HCT116 (cell line): ENCODE measurements around the gene CMPK1. TPM values are rescaled to one million over a fixed set of nuclear protein-coding genes. Genes with fewer than 3 reads are reported as not detected.

Experiments
- ATAC-seq: fragments of 200-7000 bp; cut with Tn5 transposase; 2 replicates; pipeline ENCODE4 v1.9.1; 2020; ENCODE audit warnings: mild to moderate bottlenecking, moderate library complexity
- BruUV-seq: library from RNA; stranded (reverse); fragments of 400-500 nt; replicated peaks from 2 replicates; lab custom pipeline; 2021; lab: Mats Ljungman, UMichigan
- CTCF ChIA-PET: fragments of 300-600 bp; sonication (Branson Sonifier 250); formaldehyde crosslinking; loops from one replicate; lab custom pipeline; 2021; ENCODE audit warnings: antibody characterized with exemption; lab: Charles Lee
- POLR2A ChIA-PET: fragments of 300-600, 350-600 bp; sonication (Branson Sonifier 250); formaldehyde crosslinking; loops from one replicate; lab custom pipeline; 2021; ENCODE audit warnings: antibody characterized with exemption; lab: Charles Lee
- RAD21 ChIA-PET, 2 experiments: fragments of 300-600 bp; sonication (Branson Sonifier 250); formaldehyde crosslinking; loops; one replicate each; lab custom pipeline; 2023; ENCODE audit warnings: low total read pairs in 2 of 2; ENCODE audit not compliant: uncharacterized antibody in 2 of 2, unreplicated experiment in 2 of 2, low non-redundant PET in 1 of 2; lab: Charles Lee
- DNase-seq: peaks from one replicate; pipeline ENCODE4 v3.0.0-alpha.2; 2010; ENCODE audit warnings: low read depth, low spot score
- H2AFZ ChIP-seq: fragments of 200-600 bp; shearing (Covaris generic), sonication (generic); 2 replicates; pipeline ENCODE4 v1.6.1; 2017; ENCODE audit warnings: low read depth, mixed run types, mixed read lengths, antibody characterized with exemption, low read length; ENCODE audit not compliant: poor library complexity, severe bottlenecking
- H3K27ac ChIP-seq: 2 replicates; pipeline ENCODE4 v1.5.1; 2012; ENCODE audit warnings: low read depth, low read length
- H3K27me3 ChIP-seq: fragments of 200-600 bp; sonication (generic); 2 replicates; pipeline ENCODE4 v1.6.1; 2016; ENCODE audit warnings: mixed run types, low read length, mixed read lengths; ENCODE audit not compliant: insufficient read depth
- H3K36me3 ChIP-seq, 2 experiments: fragments of 200-500 bp in 1 of 2; fragments of 200-600 bp in 1 of 2; sonication (Bioruptor generic) in 1 of 2; sonication (generic) in 1 of 2; 2 replicates each; pipeline versions ENCODE4 v1.5.1 to v1.6.1; 2014 to 2016; ENCODE audit warnings: low read length in 2 of 2, inconsistent platforms in 1 of 2, mixed read lengths in 1 of 2, mixed run types in 1 of 2; ENCODE audit not compliant: insufficient read depth in 2 of 2, control insufficient read depth in 1 of 2
- H3K4me1 ChIP-seq, 2 experiments: fragments of 200-600 bp in 1 of 2; sonication (generic) in 1 of 2; 2 replicates each; pipeline versions ENCODE4 v1.5.1 to v1.6.1; 2012 to 2017; ENCODE audit warnings: low read length in 2 of 2, inconsistent platforms in 1 of 2, mild to moderate bottlenecking in 1 of 2, mixed read lengths in 1 of 2, mixed run types in 1 of 2, moderate library complexity in 1 of 2; ENCODE audit not compliant: insufficient read depth in 2 of 2, control insufficient read depth in 1 of 2
- H3K4me2 ChIP-seq: fragments of 200-600 bp; sonication (generic); 2 replicates; pipeline ENCODE4 v1.6.1; 2017; ENCODE audit warnings: mixed run types, low read length, mixed read lengths
- H3K4me3 ChIP-seq, 2 experiments: fragments of 200-600 bp in 1 of 2; sonication (generic) in 1 of 2; replicated peaks in 1 of 2; 2 replicates each; pipeline ENCODE4 v1.5.1; 2011 to 2016; ENCODE audit warnings: low read length in 2 of 2, control low read depth in 1 of 2, low read depth in 1 of 2, mild to moderate bottlenecking in 1 of 2, mixed read lengths in 1 of 2, mixed run types in 1 of 2
- H3K79me2 ChIP-seq: fragments of 200-600 bp; sonication (generic); 2 replicates; pipeline ENCODE4 v1.6.1; 2017; ENCODE audit warnings: mild to moderate bottlenecking, mixed run types, low read length, moderate library complexity, mixed read lengths; ENCODE audit not compliant: insufficient read depth
- H3K9ac ChIP-seq: fragments of 200-600 bp; sonication (generic); 2 replicates; pipeline ENCODE4 v1.6.1; 2016; ENCODE audit warnings: low read length, mixed read lengths
- H3K9me2 ChIP-seq: fragments of 200-600 bp; sonication (generic), shearing (Covaris generic); 2 replicates; pipeline ENCODE4 v1.6.1; 2017; ENCODE audit warnings: mixed run types, mild to moderate bottlenecking, moderate library complexity; ENCODE audit not compliant: insufficient read depth
- H3K9me3 ChIP-seq, 2 experiments: fragments of 200-500 bp in 1 of 2; fragments of 200-600 bp in 1 of 2; sonication (Bioruptor generic) in 1 of 2; sonication (generic) in 1 of 2; 2 replicates each; pipeline ENCODE4 v1.6.1; 2014 to 2017; ENCODE audit warnings: low read length in 2 of 2, mixed read lengths in 2 of 2, inconsistent platforms in 1 of 2, low read depth in 1 of 2, mild to moderate bottlenecking in 1 of 2, mixed run types in 1 of 2, moderate library complexity in 1 of 2; ENCODE audit not compliant: control insufficient read depth in 1 of 2, insufficient read depth in 1 of 2
- H4K20me1 ChIP-seq: fragments of 200-600 bp; sonication (generic), shearing (Covaris generic); 2 replicates; pipeline ENCODE4 v1.6.1; 2017; ENCODE audit warnings: mixed run types, mild to moderate bottlenecking, moderate library complexity; ENCODE audit not compliant: insufficient read depth
- ATF3 ChIP-seq: IDR thresholded peaks from 2 replicates; pipeline ENCODE4 v1.6.1; 2012
- CBX3 ChIP-seq: IDR thresholded peaks from 2 replicates; pipeline ENCODE4 v1.6.1; 2012; ENCODE audit warnings: low read depth
- CEBPB ChIP-seq: IDR thresholded peaks from 2 replicates; pipeline ENCODE4 v1.6.1; 2012; ENCODE audit warnings: low read depth
- EGR1 ChIP-seq: IDR thresholded peaks from 2 replicates; pipeline ENCODE4 v1.6.1; 2012; ENCODE audit warnings: low read depth
- EZH2phosphoT487 ChIP-seq: fragments of 200-600 bp; IDR thresholded peaks from 2 replicates; pipeline ENCODE4 v1.6.1; 2018; ENCODE audit warnings: antibody characterized with exemption, borderline replicate concordance
- FOSL1 ChIP-seq: IDR thresholded peaks from 2 replicates; pipeline ENCODE4 v1.6.1; 2012; ENCODE audit warnings: low read depth
- JUND ChIP-seq: IDR thresholded peaks from 2 replicates; pipeline ENCODE4 v1.6.1; 2012
- POLR2A ChIP-seq: IDR thresholded peaks from 2 replicates; pipeline ENCODE4 v1.7.0; 2011; ENCODE audit warnings: borderline replicate concordance; ENCODE audit not compliant: insufficient read depth, insufficient read length; ENCODE audit errors: extremely low read depth
- POLR2AphosphoS5 ChIP-seq: IDR thresholded peaks from 2 replicates; pipeline ENCODE4 v1.6.1; 2011; ENCODE audit warnings: mild to moderate bottlenecking, low read depth, low read length, moderate library complexity
- SIN3A ChIP-seq: IDR thresholded peaks from 2 replicates; pipeline ENCODE4 v1.6.1; 2012; ENCODE audit warnings: low read depth
- SP1 ChIP-seq: IDR thresholded peaks from 2 replicates; pipeline ENCODE4 v1.6.1; 2012; ENCODE audit warnings: low read depth
- SRF ChIP-seq: IDR thresholded peaks from 2 replicates; pipeline ENCODE4 v1.6.1; 2012; ENCODE audit warnings: low read depth
- TCF7L2 ChIP-seq: IDR thresholded peaks from 2 replicates; pipeline ENCODE4 v1.7.0; 2011; ENCODE audit warnings: borderline replicate concordance, inconsistent platforms; ENCODE audit not compliant: insufficient read depth, insufficient read length; ENCODE audit errors: extremely low read depth
- YY1 ChIP-seq: IDR thresholded peaks from 2 replicates; pipeline ENCODE4 v1.6.1; 2011; ENCODE audit warnings: low read length, low read depth, moderate library complexity, mild to moderate bottlenecking; ENCODE audit not compliant: insufficient replicate concordance; ENCODE audit errors: extremely low read depth
- ZBTB33 ChIP-seq: IDR thresholded peaks from 2 replicates; pipeline ENCODE4 v1.6.1; 2011; ENCODE audit warnings: mild to moderate bottlenecking, low read length, moderate library complexity; ENCODE audit not compliant: insufficient replicate concordance; ENCODE audit errors: extremely low read depth
- intact Hi-C: fragments of 100-400 bp; cut with micrococcal nuclease; formaldehyde crosslinking; loops from 2 replicates; pipeline ENCODE4 v1.10.0; 2022
- total RNA-seq: library from RNA; stranded (reverse); gene quantifications from one replicate; pipeline ENCODE4 v1.2.1, GENCODE V29; 2021; ENCODE audit not compliant: unreplicated experiment

Gene CMPK1
- total RNA-seq, 1 experiment from 2014 or later: 78.4 TPM

DNA sequence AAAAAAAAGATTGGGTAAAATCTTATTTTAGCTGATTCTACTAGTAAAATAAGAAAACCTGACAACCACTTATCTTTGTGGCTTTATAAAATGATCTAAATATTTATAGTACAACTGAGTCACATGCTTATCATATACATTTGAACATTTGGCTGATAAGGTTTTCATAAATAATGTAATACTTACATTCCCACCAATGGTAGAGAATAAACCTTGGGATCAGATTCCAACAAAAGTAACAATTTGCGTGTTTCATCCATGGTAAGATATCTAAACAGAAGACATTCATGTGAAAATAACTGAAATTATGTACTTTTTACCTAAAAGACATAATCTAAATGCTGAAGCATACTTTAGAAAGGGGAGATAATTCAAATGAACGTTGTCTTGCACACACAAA is 38.0 kb upstream of the CMPK1 start:
- H3K9me2 ChIP-seq: no peaks in the 10 kb centered on the region
- H3K9me3 ChIP-seq: no peaks in the 10 kb centered on the region
- no peaks in the 10 kb centered on the region for H4K20me1 ChIP-seq
- RAD21 ChIA-PET: no interaction called here
- peaks cover 8% of the 10 kb centered on the region; the same call in 1 of the 2 replicates for H3K79me2 ChIP-seq
- BruUV-seq: no TSS peak
- intact Hi-C loops: no loop called here
- CTCF ChIA-PET: no interaction called here
- H3K9ac ChIP-seq: no peak overlapping the region
- H3K4me3 ChIP-seq: no peak overlapping the region
- H3K4me1 ChIP-seq: no peaks in the 10 kb centered on the region
- H2AFZ ChIP-seq: no peak overlapping the region
- H3K36me3 ChIP-seq: peaks cover 24 to 44% of the 10 kb centered on the region in 2 experiments
- no peak for ATAC-seq
- TF ChIP-seq EZH2phosphoT487 (no peak), POLR2AphosphoS5 (no peak), SIN3A (no peak), TCF7L2 (no peak), ATF3 (no peak), CEBPB (no peak), SP1 (no peak), POLR2A (no peak)
- no peak overlapping the region for H3K4me2 ChIP-seq
- POLR2A ChIA-PET: no interaction called here
- H3K27ac ChIP-seq: no peak overlapping the region
- H3K27me3 ChIP-seq: no peaks in the 10 kb centered on the region
- DNase-seq: no peak

- DNase-seq: no peak
- Histone ChIP-seq H3K27ac (no peak overlapping the region), H3K27me3 (no peaks in the 10 kb centered on the region), H3K4me1 (no peaks in the 10 kb centered on the region), H3K9me2 (no peaks in the 10 kb centered on the region), H3K79me2 (peaks cover 18% of the 10 kb centered on the region; the same call in 1 of the 2 replicates), H4K20me1 (no peaks in the 10 kb centered on the region), H3K9me3 (no peaks in the 10 kb centered on the region), H2AFZ (no peak overlapping the region), H3K4me3 (no peak overlapping the region), H3K36me3 (peaks cover 39 to 48% of the 10 kb centered on the region in 2 experiments), H3K9ac (no peak overlapping the region), H3K4me2 (no peak overlapping the region)
- TSS peak; percentile 4 for BruUV-seq
- intact Hi-C loops: no loop called here
- RAD21 ChIA-PET: no interaction called here
- POLR2A ChIA-PET: no interaction called here
- no peak for ATAC-seq
- CTCF ChIA-PET: no interaction called here
- TF ChIP-seq SRF (no peak), POLR2AphosphoS5 (no peak), FOSL1 (no peak), JUND (no peak), ZBTB33 (no peak), POLR2A (no peak), CBX3 (no peak), EGR1 (no peak), ATF3 (no peak), YY1 (no peak), TCF7L2 (no peak)
Measured at GRCh38 chr1:47298025-47298699, 35.4 kb upstream of the CMPK1 start.
